IMR-90 (cell line): Measurements from ENCODE around the gene RASGRF2. TPM values are rescaled to one million over a fixed set of nuclear protein-coding genes. Genes with fewer than 3 reads are reported as not detected.

Experiments
- ATAC-seq: fragments of 200-7000 bp; cut with Tn5 transposase; 2 replicates; pipeline ENCODE4 v1.9.1; 2020; ENCODE audit warnings: low read depth, mild to moderate bottlenecking, moderate library complexity
- BruUV-seq: library from RNA; stranded (reverse); fragments of 400-500 nt; replicated peaks from 2 replicates; lab custom pipeline; 2021; lab: Mats Ljungman, UMichigan
- CTCF ChIA-PET: fragments of 300-600 bp; formaldehyde crosslinking; extraction: SDS; loops from one replicate; lab custom pipeline; 2021; ENCODE audit warnings: antibody characterized with exemption; lab: Yijun Ruan, JAX
- POLR2A ChIA-PET: fragments of 300-600 bp; sonication (Branson Sonifier 250); formaldehyde crosslinking; loops from one replicate; lab custom pipeline; 2022; ENCODE audit warnings: antibody characterized with exemption; ENCODE audit not compliant: unreplicated experiment; lab: Charles Lee
- DNase-seq: peaks from one replicate; pipeline ENCODE4 v3.0.0; 2013
- H2AFZ ChIP-seq: replicated peaks from 2 replicates; pipeline ENCODE3; 2013; ENCODE audit warnings: low read length, mild to moderate bottlenecking; ENCODE audit not compliant: poor library complexity
- H2AK5ac ChIP-seq: 2 replicates; pipeline ENCODE4 v1.6.1; 2013; ENCODE audit warnings: low read depth, low read length, inconsistent platforms
- H2AK9ac ChIP-seq: replicated peaks from 2 replicates; pipeline ENCODE3; 2013; ENCODE audit warnings: mild to moderate bottlenecking, low read depth, low read length, moderate library complexity; ENCODE audit not compliant: poor library complexity
- H2BK120ac ChIP-seq: 2 replicates; pipeline ENCODE4 v1.6.1; 2013; ENCODE audit warnings: low read depth, low read length, inconsistent platforms
- H2BK15ac ChIP-seq: 3 replicates; pipeline ENCODE4 v1.6.1; 2013; ENCODE audit warnings: low read depth, low read length, inconsistent platforms
- H2BK20ac ChIP-seq: 2 replicates; pipeline ENCODE4 v1.6.1; 2013; ENCODE audit warnings: low read depth, mild to moderate bottlenecking, inconsistent platforms, low read length, moderate library complexity
- H2BK5ac ChIP-seq: 2 replicates; pipeline ENCODE4 v1.6.1; 2013; ENCODE audit warnings: mild to moderate bottlenecking, low read depth, low read length, inconsistent platforms; ENCODE audit not compliant: poor library complexity, severe bottlenecking
- H3K14ac ChIP-seq: replicated peaks from 2 replicates; pipeline ENCODE4 v1.6.1; 2013; ENCODE audit warnings: low read depth, low read length, inconsistent platforms
- H3K18ac ChIP-seq: 2 replicates; pipeline ENCODE4 v1.6.1; 2013; ENCODE audit warnings: low read depth, low read length, control low read depth
- H3K23ac ChIP-seq: 2 replicates; pipeline ENCODE4 v1.6.1; 2013; ENCODE audit warnings: low read depth, low read length, inconsistent platforms
- H3K27ac ChIP-seq: 2 replicates; pipeline ENCODE4 v1.5.1; 2013; ENCODE audit warnings: mild to moderate bottlenecking, control low read depth, low read length; ENCODE audit not compliant: insufficient read depth
- H3K27me3 ChIP-seq: 2 replicates; pipeline ENCODE4 v1.6.1; 2013; ENCODE audit warnings: low read length; ENCODE audit not compliant: control insufficient read depth, insufficient read depth
- H3K36me3 ChIP-seq: 2 replicates; pipeline ENCODE4 v1.6.1; 2013; ENCODE audit warnings: low read length, mixed read lengths; ENCODE audit not compliant: control insufficient read depth, insufficient read depth
- H3K4ac ChIP-seq: 2 replicates; pipeline ENCODE4 v1.6.1; 2013; ENCODE audit warnings: low read depth, low read length, inconsistent platforms
- H3K4me1 ChIP-seq: 2 replicates; pipeline ENCODE4 v1.6.1; 2013; ENCODE audit warnings: low read length, mixed read lengths; ENCODE audit not compliant: control insufficient read depth, insufficient read depth
- H3K4me2 ChIP-seq: 2 replicates; pipeline ENCODE4 v1.6.1; 2013; ENCODE audit warnings: low read depth, mild to moderate bottlenecking, control low read depth, low read length, moderate library complexity
- H3K4me3 ChIP-seq: 2 replicates; pipeline ENCODE4 v1.5.1; 2013; ENCODE audit warnings: low read depth, mild to moderate bottlenecking, control low read depth, low read length, moderate library complexity; ENCODE audit not compliant: insufficient read depth
- H3K56ac ChIP-seq: 2 replicates; pipeline ENCODE4 v1.6.1; 2013; ENCODE audit warnings: low read length, inconsistent platforms; ENCODE audit not compliant: insufficient read depth; ENCODE audit errors: extremely low read depth
- H3K79me1 ChIP-seq, 2 experiments: 2 replicates each; pipeline ENCODE4 v1.6.1; 2013; ENCODE audit warnings: low read length in 2 of 2, inconsistent platforms in 1 of 2, low read depth in 1 of 2
- H3K9ac ChIP-seq: 2 replicates; pipeline ENCODE4 v1.6.1; 2013; ENCODE audit warnings: low read depth, low read length, control low read depth
- H3K9me1 ChIP-seq: 2 replicates; pipeline ENCODE4 v1.6.1; 2013; ENCODE audit warnings: low read length, inconsistent platforms; ENCODE audit not compliant: insufficient read depth
- H3K9me3 ChIP-seq: 2 replicates; pipeline ENCODE4 v1.6.1; 2013; ENCODE audit warnings: low read length; ENCODE audit not compliant: control insufficient read depth, insufficient read depth
- H4K20me1 ChIP-seq: 2 replicates; pipeline ENCODE4 v1.6.1; 2013; ENCODE audit warnings: low read length, inconsistent platforms; ENCODE audit not compliant: insufficient read depth
- H4K5ac ChIP-seq: 2 replicates; pipeline ENCODE4 v1.6.1; 2013; ENCODE audit warnings: mild to moderate bottlenecking, low read depth, low read length, control low read depth
- H4K8ac ChIP-seq, 2 experiments: 2 replicates each; pipeline ENCODE4 v1.6.1; 2013; ENCODE audit warnings: low read depth in 2 of 2, low read length in 2 of 2, control low read depth in 1 of 2, inconsistent platforms in 1 of 2
- H4K91ac ChIP-seq: 2 replicates; pipeline ENCODE4 v1.6.1; 2013; ENCODE audit warnings: low read depth, low read length, inconsistent platforms; ENCODE audit not compliant: insufficient read depth
- BHLHE40 ChIP-seq: fragments of 150-350 bp; IDR thresholded peaks from 2 replicates; pipeline ENCODE4 v1.6.1; 2016; ENCODE audit warnings: mild to moderate bottlenecking, low read depth, low read length
- CEBPB ChIP-seq: IDR thresholded peaks from 2 replicates; pipeline ENCODE4 v1.6.1; 2012; ENCODE audit warnings: low read depth, low read length, improper control_type of control experiment
- CHD1 ChIP-seq: IDR thresholded peaks from 2 replicates; pipeline ENCODE4 v1.6.1; 2012; ENCODE audit warnings: low read depth, low read length, improper control_type of control experiment
- CTCF ChIP-seq: conservative IDR thresholded peaks from 2 replicates; pipeline ENCODE4 v1.5.1; 2012; ENCODE audit warnings: mild to moderate bottlenecking, low read depth, low read length, improper control_type of control experiment
- ELK1 ChIP-seq: fragments of 150-350 bp; IDR thresholded peaks from 2 replicates; pipeline ENCODE4 v1.6.1; 2016; ENCODE audit warnings: low read depth, mild to moderate bottlenecking, low read length, moderate library complexity, borderline replicate concordance
- FOS ChIP-seq: fragments of 150-350 bp; IDR thresholded peaks from 2 replicates; pipeline ENCODE4 v1.6.1; 2016; ENCODE audit warnings: low read depth, low read length
- MAFK ChIP-seq: IDR thresholded peaks from 2 replicates; pipeline ENCODE4 v1.6.1; 2012; ENCODE audit warnings: low read depth, low read length, improper control_type of control experiment
- MAZ ChIP-seq: IDR thresholded peaks from 2 replicates; pipeline ENCODE4 v1.6.1; 2012; ENCODE audit warnings: low read depth, mild to moderate bottlenecking, low read length, improper control_type of control experiment, moderate library complexity, borderline replicate concordance
- MXI1 ChIP-seq: IDR thresholded peaks from 2 replicates; pipeline ENCODE4 v1.6.1; 2012; ENCODE audit warnings: low read depth, mild to moderate bottlenecking, low read length, moderate library complexity, borderline replicate concordance
- NFE2L2 ChIP-seq: fragments of 150-350 bp; IDR thresholded peaks from 2 replicates; pipeline ENCODE4 v1.6.1; 2016; ENCODE audit warnings: low read depth, mild to moderate bottlenecking, low read length
- POLR2A ChIP-seq: IDR thresholded peaks from 2 replicates; pipeline ENCODE4 v1.6.1; 2012; ENCODE audit warnings: mild to moderate bottlenecking, low read depth, low read length
- RAD21 ChIP-seq: IDR thresholded peaks from 2 replicates; pipeline ENCODE4 v1.6.1; 2012; ENCODE audit warnings: low read length, improper control_type of control experiment
- RCOR1 ChIP-seq: IDR thresholded peaks from 2 replicates; pipeline ENCODE4 v1.6.1; 2012; ENCODE audit warnings: mild to moderate bottlenecking, low read length, improper control_type of control experiment; ENCODE audit not compliant: insufficient replicate concordance
- RFX5 ChIP-seq: IDR thresholded peaks from 2 replicates; pipeline ENCODE4 v1.8.0; 2012; ENCODE audit warnings: low read depth, mild to moderate bottlenecking, low read length, moderate library complexity
- SMC3 ChIP-seq: fragments of 150-350 bp; IDR thresholded peaks from 2 replicates; pipeline ENCODE4 v1.6.1; 2016; ENCODE audit warnings: low read depth, mild to moderate bottlenecking, antibody characterized with exemption, low read length, moderate library complexity
- USF2 ChIP-seq: fragments of 150-350 bp; IDR thresholded peaks from 2 replicates; pipeline ENCODE4 v1.6.1; 2017; ENCODE audit warnings: mild to moderate bottlenecking, antibody characterized with exemption, low read length, low read depth
- dilution Hi-C: fragments of 300-500 bp; cut with HindIII; formaldehyde crosslinking; loops from one replicate; pipeline ENCODE4 v1.14.3; 2018; ENCODE audit warnings: low sequenced_read_pairs; ENCODE audit not compliant: unreplicated experiment
- in situ Hi-C: fragments of 300-500 bp; cut with MboI; formaldehyde crosslinking; loops from 3 replicates; pipeline ENCODE4 v1.14.3; 2019; ENCODE audit warnings: low sequenced_read_pairs, inconsistent platforms, mixed read lengths
- intact Hi-C: fragments of 100-400 bp; cut with micrococcal nuclease; formaldehyde crosslinking; loops from 2 replicates; pipeline ENCODE4 v1.10.0; 2022
- polyA plus RNA-seq, 3 experiments: library from polyadenylated mRNA; depleted of rRNA; stranded (reverse); fragments of >200 nt; gene quantifications; 2 replicates each; pipeline ENCODE4 v1.2.3, GENCODE V29; 2012; ENCODE audit warnings: low replicate concordance in 1 of 3
- total RNA-seq: library from RNA; depleted of rRNA; stranded (reverse); fragments of >200 nt; gene quantifications from 2 replicates; pipeline ENCODE4 v1.2.3, GENCODE V29; 2012

RASGRF2 gene
- total and polyA plus RNA-seq, 2 of the 4 experiments (the other 2 are of a cell fraction) = 2.9 to 5.0 TPM

GRCh38 chr5:80921026-80921425, 39.1 kb upstream of the RASGRF2 start:
- no peak for DNase-seq
- in situ Hi-C loops = no loop called here
- H3K18ac ChIP-seq = no peak overlapping the region
- no peak overlapping the region for H2BK15ac ChIP-seq
- no peak overlapping the region for H2AK9ac ChIP-seq
- BruUV-seq = no TSS peak
- ChIA-PET CTCF (interaction anchor here (0.7 kb wide), 1 partner anchor 15 kb away, joined by 3 read pairs; no protein-coding TSS in a partner anchor), POLR2A (no interaction called here)
- H2AK5ac ChIP-seq = no peak overlapping the region
- intact Hi-C loops = no loop called here
- H3K4me3 ChIP-seq = no peak overlapping the region
- H3K4me1 ChIP-seq = peaks cover 4% of the 10 kb centered on the region; the same call in 1 of the 2 replicates
- no peak overlapping the region for H3K9ac ChIP-seq
- H3K9me1 ChIP-seq = peaks cover 2% of the 10 kb centered on the region; the same call in 1 of the 2 replicates
- no peaks in the 10 kb centered on the region for H3K27me3 ChIP-seq
- H3K9me3 ChIP-seq = no peaks in the 10 kb centered on the region
- no peak overlapping the region for H3K23ac ChIP-seq
- H3K27ac ChIP-seq = no peak overlapping the region
- H3K14ac ChIP-seq = no peak overlapping the region
- H2BK5ac ChIP-seq = no peak overlapping the region
- no peak overlapping the region for H3K56ac ChIP-seq
- H2BK20ac ChIP-seq = no peak overlapping the region
- no peak overlapping the region for H3K4me2 ChIP-seq
- dilution Hi-C loops = no loop called here
- no peaks in the 10 kb centered on the region for H3K79me1 ChIP-seq
- H2AFZ ChIP-seq = no peak overlapping the region
- no peak overlapping the region for H4K8ac ChIP-seq
- H4K20me1 ChIP-seq = no peaks in the 10 kb centered on the region
- no peak overlapping the region for H3K4ac ChIP-seq
- no peak overlapping the region for H4K91ac ChIP-seq
- no peak overlapping the region for H4K5ac ChIP-seq
- H2BK120ac ChIP-seq = no peak overlapping the region
- no peak for TF ChIP-seq USF2
- TF ChIP-seq FOS = no peak
- no peak for TF ChIP-seq MAFK
- TF ChIP-seq POLR2A = no peak
- no peak for TF ChIP-seq CHD1
- no peak for TF ChIP-seq RFX5
- TF ChIP-seq CEBPB = no peak
- no peak for TF ChIP-seq ELK1
- no peak for TF ChIP-seq NFE2L2
- TF ChIP-seq RCOR1 = no peak
- no peak for TF ChIP-seq CTCF
- no peak for TF ChIP-seq MXI1
- no peak for TF ChIP-seq BHLHE40
- no peak for TF ChIP-seq SMC3
- TF ChIP-seq MAZ = no peak
- no peak for TF ChIP-seq RAD21
- ATAC-seq = no peak
- no peaks in the 10 kb centered on the region for H3K36me3 ChIP-seq
